Activated CD4-positive, alpha-beta T cell treated with anti-CD3 and anti-CD28 coated beads for 36 hours (primary cell): ENCODE data around the gene ADGRV1. TPM values are rescaled to one million over a fixed set of nuclear protein-coding genes. Genes with fewer than 3 reads are reported as not detected.
"Not testable (repeated sequence)": the region's sequence is repeated elsewhere in the genome, so short reads cannot be mapped to it uniquely, and the experiment has no call there.

Experiments
- ATAC-seq: fragments of 200-7000 bp; cut with Tn5 transposase; one replicate; pipeline ENCODE4 v1.10.0; 2021; ENCODE audit warnings: mild to moderate bottlenecking, moderate library complexity
- CTCF ChIA-PET: fragments of 350-600 bp; sonication (Branson Sonifier 250); formaldehyde crosslinking; loops from one replicate; lab custom pipeline; 2021; ENCODE audit warnings: antibody characterized with exemption; lab: Charles Lee
- POLR2A ChIA-PET: fragments of 350-600 bp; sonication (Branson Sonifier 250); formaldehyde crosslinking; loops from one replicate; lab custom pipeline; 2021; ENCODE audit warnings: antibody characterized with exemption, inconsistent platforms; lab: Charles Lee
- DNase-seq: peaks from one replicate; pipeline ENCODE4 v3.0.0-alpha.2; 2020
- H3K27ac Mint-ChIP-seq: one replicate; pipeline ENCODE4 v1.8.0; 2021; ENCODE audit warnings: mixed read lengths
- H3K27me3 Mint-ChIP-seq: one replicate; pipeline ENCODE4 v1.8.0; 2021; ENCODE audit warnings: mixed read lengths
- H3K36me3 Mint-ChIP-seq: one replicate; pipeline ENCODE4 v1.8.0; 2021; ENCODE audit warnings: low read depth, mixed read lengths
- H3K4me1 Mint-ChIP-seq: one replicate; pipeline ENCODE4 v1.8.0; 2021; ENCODE audit warnings: mixed read lengths
- H3K4me3 Mint-ChIP-seq: one replicate; pipeline ENCODE4 v1.8.0; 2021; ENCODE audit warnings: mild to moderate bottlenecking, moderate library complexity, mixed read lengths
- H3K9me3 Mint-ChIP-seq: one replicate; pipeline ENCODE4 v1.8.0; 2021; ENCODE audit warnings: low read depth, mixed read lengths
- intact Hi-C, 2 experiments: fragments of 100-400 bp; cut with DNase I in 1 of 2; cut with micrococcal nuclease in 1 of 2; formaldehyde crosslinking; loops; one replicate each; pipeline versions ENCODE4 v1.14.2 to v1.15.1; 2022 to 2024; cut with DNase I, micrococcal nuclease
- total RNA-seq, 2 experiments: library from RNA; stranded (reverse); gene quantifications; one replicate each; pipeline ENCODE4 v1.2.3, GENCODE V29; 2021

ADGRV1 gene
- total RNA-seq, 2 experiments from 2014 or later, result 0.02 to 0.12 TPM

DNA sequence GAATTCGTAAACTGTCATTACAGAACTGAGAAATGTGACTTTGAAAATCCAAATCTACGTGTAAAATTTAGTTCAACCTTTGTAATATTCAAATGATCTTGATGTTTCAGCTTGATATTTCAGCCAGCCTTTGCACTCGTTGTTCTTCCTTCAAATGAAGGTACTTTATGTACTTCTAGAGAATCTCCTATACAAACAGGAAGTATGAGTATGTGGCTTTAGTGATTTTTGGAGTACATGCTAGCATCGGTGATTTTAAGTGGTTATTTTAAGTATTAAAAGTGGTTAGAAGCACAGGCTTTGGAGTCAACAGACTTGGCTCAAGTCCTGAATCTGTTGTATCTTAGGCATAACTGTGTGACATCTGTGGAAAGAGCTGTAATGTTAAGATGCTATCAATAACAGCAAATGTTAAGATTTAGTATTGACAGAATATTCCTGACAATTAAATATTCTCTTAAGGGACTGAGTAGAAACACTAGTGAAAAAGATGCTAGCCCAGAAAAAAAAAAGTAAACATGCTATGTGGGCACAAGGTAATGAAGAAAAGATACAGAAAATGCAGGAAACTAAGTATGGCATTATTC is 398.0 kb downstream of the ADGRV1 start:
- intact Hi-C loops, result no loop called here
- DNase-seq (no peak), ATAC-seq (peak; percentile 23)
- POLR2A ChIA-PET, result no interaction called here
- Mint-ChIP-seq H3K27me3 (peaks cover 25% of the 10 kb centered on the region), H3K4me1 (peaks cover 5% of the 10 kb centered on the region), H3K4me3 (no peak overlapping the region), H3K36me3 (no peaks in the 10 kb centered on the region), H3K27ac (no peak overlapping the region), H3K9me3 (no peaks in the 10 kb centered on the region)
- CTCF ChIA-PET, result no interaction called here

DNA sequence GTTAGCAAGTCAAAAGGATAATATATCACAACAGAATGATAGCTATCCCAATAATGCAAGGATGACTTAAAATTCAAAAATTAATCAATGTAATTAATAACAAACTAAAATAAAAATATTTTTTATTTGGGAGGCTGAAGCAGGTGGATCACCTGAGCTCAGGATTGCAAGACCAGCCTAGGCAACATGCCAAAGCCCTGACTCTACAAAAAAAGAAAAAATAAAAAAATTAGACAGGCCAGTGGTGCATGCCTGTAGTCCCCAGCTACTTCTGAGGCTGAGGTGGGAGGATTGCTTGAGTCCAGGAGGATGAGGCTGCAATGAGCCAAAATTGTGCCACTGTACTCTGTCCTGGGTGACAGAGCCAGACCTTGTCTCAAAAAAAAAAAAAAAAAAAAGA is 399.3 kb downstream of the ADGRV1 start:
- ChIA-PET CTCF (no interaction called here), POLR2A (no interaction called here)
- Mint-ChIP-seq H3K27me3 (peaks cover 21% of the 10 kb centered on the region), H3K4me3 (no peak overlapping the region), H3K36me3 (no peaks in the 10 kb centered on the region), H3K4me1 (peaks cover 5% of the 10 kb centered on the region), H3K9me3 (no peaks in the 10 kb centered on the region), H3K27ac (no peak overlapping the region)
- DNase-seq (no peak), ATAC-seq (no peak)
- intact Hi-C loops, result no loop called here

DNA sequence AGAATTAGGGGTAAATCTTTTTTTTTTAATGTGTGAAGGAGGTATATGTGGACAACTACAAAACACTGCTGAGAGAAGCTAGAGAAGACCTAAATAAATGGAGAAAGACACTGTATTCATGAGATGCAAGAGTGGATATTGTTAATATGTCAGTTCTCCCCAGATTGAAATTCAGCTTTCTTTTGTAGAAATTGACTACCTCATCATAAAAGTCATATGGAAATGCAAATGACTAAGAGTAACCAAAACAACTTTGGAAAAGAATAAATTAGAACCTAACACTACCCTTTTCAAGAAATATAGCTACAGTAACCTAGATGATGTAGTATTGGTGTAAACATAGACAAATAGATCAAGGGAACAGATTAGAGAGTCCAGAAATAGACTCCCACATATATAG is 400.7 kb downstream of the ADGRV1 start:
- H3K4me3 Mint-ChIP-seq, result no peak overlapping the region

DNA sequence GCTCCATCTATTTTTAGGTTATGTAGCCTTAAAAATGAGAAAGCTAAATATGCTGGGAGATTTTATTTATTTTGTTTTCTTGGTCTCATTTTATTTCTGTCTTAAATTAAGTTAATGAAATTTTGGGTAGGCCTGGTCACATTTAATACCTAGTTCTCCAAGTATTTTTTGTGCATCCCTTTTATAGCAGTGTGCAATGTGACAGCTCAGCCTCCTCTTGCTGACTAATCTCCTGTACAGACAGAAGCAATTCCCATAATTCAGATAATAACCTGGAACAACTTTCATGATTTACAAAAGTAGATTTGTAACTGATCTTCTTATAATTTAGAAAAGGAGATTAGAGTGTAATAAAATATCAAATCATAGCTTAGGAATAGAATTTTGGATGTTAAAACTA is 403.9 kb downstream of the ADGRV1 start:
- intact Hi-C loops, result no loop called here
- H3K9me3 Mint-ChIP-seq, result no peaks in the 10 kb centered on the region

More for the DNA sequence above, 400.7 kb downstream of the ADGRV1 start:
- no peaks in the 10 kb centered on the region for H3K36me3 Mint-ChIP-seq
- ChIA-PET CTCF (interaction anchor here (1.3 to 1.7 kb wide), 2 partner anchors 23 to 27 kb away, joined by 3 to 5 read pairs; no protein-coding TSS in a partner anchor), POLR2A (no interaction called here)
- H3K9me3 Mint-ChIP-seq, result no peaks in the 10 kb centered on the region
- ATAC-seq, result no peak
- no peak for DNase-seq
- peaks cover 5% of the 10 kb centered on the region for H3K4me1 Mint-ChIP-seq
- H3K27ac Mint-ChIP-seq, result no peak overlapping the region
- H3K27me3 Mint-ChIP-seq, result peaks cover 20% of the 10 kb centered on the region
- intact Hi-C loops, result no loop called here

DNA sequence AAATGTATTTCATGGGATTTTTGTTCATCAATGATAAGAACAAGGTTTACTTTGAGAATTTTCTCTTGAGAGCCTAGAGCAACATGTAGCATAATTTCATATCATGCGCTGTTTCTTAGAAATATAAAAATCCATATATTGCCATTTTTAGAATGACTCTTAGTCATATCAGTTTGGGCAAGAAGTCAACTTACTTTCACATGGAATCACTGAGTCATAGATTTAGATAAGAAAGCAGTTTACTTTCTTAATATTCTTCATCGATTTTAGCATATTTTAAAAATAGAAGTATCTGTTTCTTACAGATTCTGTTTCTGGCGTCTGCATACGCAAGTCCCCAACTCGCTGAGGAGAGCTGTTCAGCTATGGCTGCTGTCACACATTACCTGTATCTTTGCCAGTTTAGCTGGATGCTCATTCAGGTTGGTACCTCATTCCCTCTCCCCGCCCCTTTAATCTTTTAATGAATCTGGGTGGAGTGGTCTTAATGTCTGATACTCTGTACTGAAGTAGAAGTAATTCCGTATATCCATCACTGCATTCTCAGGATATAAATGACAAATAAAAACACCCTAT is 406.6 kb downstream of the ADGRV1 start:
- intact Hi-C loops, result no loop called here
- H3K4me1 Mint-ChIP-seq, result peaks cover 2% of the 10 kb centered on the region
- no peaks in the 10 kb centered on the region for H3K36me3 Mint-ChIP-seq
- H3K4me3 Mint-ChIP-seq, result no peak overlapping the region
- no peak overlapping the region for H3K27ac Mint-ChIP-seq
- DNase-seq (no peak), ATAC-seq (no peak)
- no peaks in the 10 kb centered on the region for H3K9me3 Mint-ChIP-seq
- ChIA-PET POLR2A (no interaction called here), CTCF (interaction anchor here (0.6 kb wide), 2 partner anchors 93 to 154 kb away, joined by 4 to 5 read pairs; no protein-coding TSS in a partner anchor)
- peaks cover 28% of the 10 kb centered on the region for H3K27me3 Mint-ChIP-seq

More for the DNA sequence above, 403.9 kb downstream of the ADGRV1 start:
- DNase-seq, result no peak
- Mint-ChIP-seq H3K36me3 (no peaks in the 10 kb centered on the region), H3K27me3 (peaks cover 36% of the 10 kb centered on the region), H3K4me3 (no peak overlapping the region), H3K27ac (no peak overlapping the region), H3K4me1 (no peaks in the 10 kb centered on the region)
- CTCF ChIA-PET, result interaction anchor here (0.6 to 1.0 kb wide), 2 partner anchors 21 to 28 kb away, joined by 3 read pairs; no protein-coding TSS in a partner anchor
- no peak for ATAC-seq
- POLR2A ChIA-PET, result no interaction called here

DNA sequence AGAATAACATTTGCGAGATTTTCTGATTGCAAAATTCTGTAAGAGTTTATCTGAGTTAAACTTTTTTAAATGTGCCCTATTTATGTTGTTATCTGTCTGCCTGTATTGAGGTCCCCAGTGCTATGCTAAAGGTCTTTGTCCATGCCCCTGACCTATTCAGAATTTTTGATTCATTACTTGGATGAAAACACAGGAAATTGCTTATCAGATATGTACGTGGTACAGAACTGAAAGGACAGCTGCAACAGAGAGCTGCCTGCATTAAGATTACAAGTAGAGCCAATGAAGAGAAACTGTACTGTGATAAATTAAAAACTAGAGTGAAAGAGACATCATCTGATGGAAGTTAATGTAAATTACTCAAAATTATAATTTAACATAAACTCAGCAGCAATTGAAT is 408.8 kb downstream of the ADGRV1 start:
- ATAC-seq, result no peak
- ChIA-PET POLR2A (no interaction called here), CTCF (no interaction called here)
- DNase-seq, result no peak
- H3K36me3 Mint-ChIP-seq, result no peaks in the 10 kb centered on the region
- no peaks in the 10 kb centered on the region for H3K9me3 Mint-ChIP-seq
- no peak overlapping the region for H3K27ac Mint-ChIP-seq
- no peak overlapping the region for H3K4me3 Mint-ChIP-seq
- intact Hi-C loops, result no loop called here
- H3K4me1 Mint-ChIP-seq, result peaks cover 2% of the 10 kb centered on the region
- H3K27me3 Mint-ChIP-seq, result peaks cover 35% of the 10 kb centered on the region

DNA sequence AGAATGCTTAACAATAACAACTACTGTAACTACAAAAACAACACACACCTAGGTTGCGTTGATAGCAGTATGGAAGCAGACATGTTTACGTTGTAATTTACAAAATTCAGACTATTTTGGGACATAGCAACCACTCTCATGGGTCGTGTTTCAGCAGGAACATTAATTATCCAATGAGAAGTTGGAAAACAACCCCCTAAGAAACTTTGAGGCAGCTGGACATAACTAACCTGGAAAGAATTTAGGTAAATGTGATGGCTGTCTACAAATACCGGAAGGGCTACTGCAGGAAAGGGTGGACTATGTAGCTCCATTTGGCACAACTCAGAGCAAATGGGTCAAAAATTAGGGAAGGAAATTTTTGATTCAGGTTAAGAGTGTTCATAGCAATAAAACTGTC is 409.3 kb downstream of the ADGRV1 start:
- Mint-ChIP-seq H3K4me3 (no peak overlapping the region), H3K9me3 (no peaks in the 10 kb centered on the region), H3K27ac (no peak overlapping the region), H3K4me1 (peaks cover 2% of the 10 kb centered on the region), H3K36me3 (no peaks in the 10 kb centered on the region), H3K27me3 (peaks cover 38% of the 10 kb centered on the region)
- ChIA-PET CTCF (no interaction called here), POLR2A (no interaction called here)
- intact Hi-C loops, result no loop called here
- no peak for DNase-seq
- ATAC-seq, result no peak

DNA sequence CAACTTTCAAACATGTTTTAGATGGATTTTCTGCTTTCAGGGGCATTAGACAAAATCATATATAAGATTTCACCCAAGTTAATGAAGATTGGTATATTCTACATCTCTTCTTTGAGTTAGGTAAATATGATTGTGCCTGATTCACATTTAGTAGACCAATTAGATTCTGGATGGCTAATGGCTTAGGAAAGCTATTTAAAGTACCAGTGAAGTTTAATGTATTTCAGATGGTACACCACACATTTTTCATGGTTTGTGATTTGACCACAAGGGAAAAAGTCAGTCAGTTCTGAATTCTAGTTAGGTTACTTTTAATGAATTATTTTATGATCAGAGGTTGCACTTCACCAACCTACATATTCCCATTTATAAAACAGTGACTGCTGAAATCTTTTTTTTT is 409.7 kb downstream of the ADGRV1 start:
- DNase-seq (no peak), ATAC-seq (no peak)
- Mint-ChIP-seq H3K27ac (no peak overlapping the region), H3K9me3 (no peaks in the 10 kb centered on the region), H3K4me3 (no peak overlapping the region), H3K36me3 (no peaks in the 10 kb centered on the region), H3K27me3 (peaks cover 38% of the 10 kb centered on the region), H3K4me1 (peaks cover 2% of the 10 kb centered on the region)
- CTCF ChIA-PET, result no interaction called here
- POLR2A ChIA-PET, result no interaction called here
- intact Hi-C loops, result no loop called here

DNA sequence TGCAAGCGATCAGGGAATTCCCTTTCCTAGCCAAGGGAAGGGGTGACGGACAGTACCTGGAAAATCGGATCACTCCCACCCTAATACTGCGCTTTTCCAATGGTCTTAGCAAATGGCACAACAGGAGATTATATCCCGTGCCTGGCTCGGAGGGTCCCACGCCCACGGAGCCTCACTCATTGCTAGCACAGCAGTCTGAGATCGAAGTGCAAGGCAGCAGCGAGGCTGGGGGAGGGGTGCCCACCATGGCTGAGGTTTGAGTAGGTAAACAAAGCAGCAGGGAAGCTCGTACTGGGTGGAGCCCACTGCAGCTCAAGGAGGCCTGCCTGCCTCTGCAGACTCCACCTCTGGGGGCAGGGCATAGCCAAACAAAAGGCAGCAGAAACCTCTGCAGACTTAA is 411.3 kb downstream of the ADGRV1 start:
- not testable (repeated sequence) for ATAC-seq, H3K4me1 Mint-ChIP-seq, H3K4me3 Mint-ChIP-seq

DNA sequence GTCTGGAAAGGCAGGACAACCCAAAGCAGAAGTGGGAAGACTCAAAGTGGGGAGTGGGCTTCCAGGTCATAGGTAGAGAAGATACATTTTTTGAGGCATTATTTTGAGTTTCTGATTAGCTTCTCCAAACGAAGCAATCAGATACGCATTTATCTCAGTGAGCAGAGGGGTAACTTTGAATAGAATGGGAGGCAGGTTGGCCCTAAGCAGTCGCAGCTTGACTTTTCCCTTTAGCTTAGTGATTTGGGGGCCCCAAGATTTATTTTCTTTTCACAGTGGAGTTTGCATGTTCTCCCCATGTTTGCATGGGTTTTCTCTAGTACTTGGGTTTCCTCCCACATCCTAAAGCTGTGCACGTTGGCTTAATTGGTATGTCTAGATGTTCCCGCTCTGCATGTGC is 422.6 kb downstream of the ADGRV1 start:
- no peak for ATAC-seq
- H3K27ac Mint-ChIP-seq, result no peak overlapping the region
- ChIA-PET CTCF (no interaction called here), POLR2A (no interaction called here)
- no peaks in the 10 kb centered on the region for H3K36me3 Mint-ChIP-seq
- no peaks in the 10 kb centered on the region for H3K4me1 Mint-ChIP-seq
- no peaks in the 10 kb centered on the region for H3K9me3 Mint-ChIP-seq
- H3K27me3 Mint-ChIP-seq, result peaks cover 2% of the 10 kb centered on the region
- intact Hi-C loops, result no loop called here
- no peak for DNase-seq
- H3K4me3 Mint-ChIP-seq, result no peak overlapping the region

More for the DNA sequence above, 411.3 kb downstream of the ADGRV1 start:
- intact Hi-C loops, H3K36me3 Mint-ChIP-seq, POLR2A ChIA-PET, H3K27ac Mint-ChIP-seq, DNase-seq, CTCF ChIA-PET, H3K9me3 Mint-ChIP-seq: not testable (repeated sequence)
- peaks cover 34% of the 10 kb centered on the region for H3K27me3 Mint-ChIP-seq

DNA sequence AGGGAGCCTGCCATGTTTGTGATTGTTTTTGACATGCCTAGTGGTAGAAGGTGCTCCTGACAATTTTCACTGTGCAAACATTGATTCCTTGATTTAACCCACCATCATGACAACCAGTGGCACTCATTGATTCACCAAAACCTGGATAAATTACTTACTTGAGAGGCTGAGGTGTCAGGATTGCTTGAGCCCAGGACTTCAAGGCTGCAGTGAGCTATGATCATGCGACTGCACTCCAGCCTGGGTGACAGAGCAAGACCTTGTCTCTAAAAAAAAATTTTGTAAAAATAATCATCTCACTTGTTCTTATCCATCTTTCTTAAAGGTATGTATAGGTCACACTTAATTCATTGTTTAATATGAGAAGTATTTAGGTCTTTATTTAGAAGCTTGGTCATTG is 423.2 kb downstream of the ADGRV1 start:
- H3K36me3 Mint-ChIP-seq, result no peaks in the 10 kb centered on the region
- no peak overlapping the region for H3K4me3 Mint-ChIP-seq
- H3K9me3 Mint-ChIP-seq, result no peaks in the 10 kb centered on the region
- no peaks in the 10 kb centered on the region for H3K4me1 Mint-ChIP-seq
- H3K27me3 Mint-ChIP-seq, result peaks cover 2% of the 10 kb centered on the region
- ChIA-PET POLR2A (no interaction called here), CTCF (interaction anchor here (1.4 kb wide), 1 partner anchor 23 kb away, joined by 3 read pairs; no protein-coding TSS in a partner anchor)
- DNase-seq (no peak), ATAC-seq (no peak)
- intact Hi-C loops, result no loop called here
- no peak overlapping the region for H3K27ac Mint-ChIP-seq

DNA sequence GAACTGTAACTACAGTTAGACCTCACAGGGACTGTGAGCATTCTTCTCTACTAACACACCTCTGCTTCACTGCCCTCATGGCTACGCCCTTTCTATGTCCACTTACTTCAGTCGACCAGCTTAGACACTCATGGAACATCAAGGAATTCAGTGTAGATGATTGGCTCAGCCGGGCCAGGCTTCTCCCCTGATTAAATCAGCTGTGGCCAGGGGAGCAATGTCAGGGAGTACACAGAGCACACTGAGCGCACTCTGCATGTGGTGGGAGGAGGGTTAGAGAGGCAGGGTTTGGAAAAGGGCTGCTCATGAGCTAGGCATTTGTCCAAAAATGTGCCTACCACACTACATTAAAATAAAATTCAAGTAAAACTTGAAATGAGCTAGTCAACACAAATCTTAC is 424.0 kb downstream of the ADGRV1 start:
- Mint-ChIP-seq H3K27ac (no peak overlapping the region), H3K4me1 (no peaks in the 10 kb centered on the region), H3K9me3 (no peaks in the 10 kb centered on the region), H3K4me3 (no peak overlapping the region), H3K36me3 (no peaks in the 10 kb centered on the region), H3K27me3 (no peaks in the 10 kb centered on the region)
- intact Hi-C loops, result no loop called here
- DNase-seq (no peak), ATAC-seq (no peak)
- POLR2A ChIA-PET, result no interaction called here
- CTCF ChIA-PET, result interaction anchor here (1.0 to 1.4 kb wide), 2 partner anchors 20 to 23 kb away, joined by 3 read pairs; no protein-coding TSS in a partner anchor
